ENCODE measurements around the gene CAB39. TPM values are rescaled to one million over a fixed set of nuclear protein-coding genes. Genes with fewer than 3 reads are reported as not detected.

Gene CAB39
- total and polyA plus RNA-seq, 11 donors: 28.6 to 99.2 (median 84.2) TPM

DNA sequence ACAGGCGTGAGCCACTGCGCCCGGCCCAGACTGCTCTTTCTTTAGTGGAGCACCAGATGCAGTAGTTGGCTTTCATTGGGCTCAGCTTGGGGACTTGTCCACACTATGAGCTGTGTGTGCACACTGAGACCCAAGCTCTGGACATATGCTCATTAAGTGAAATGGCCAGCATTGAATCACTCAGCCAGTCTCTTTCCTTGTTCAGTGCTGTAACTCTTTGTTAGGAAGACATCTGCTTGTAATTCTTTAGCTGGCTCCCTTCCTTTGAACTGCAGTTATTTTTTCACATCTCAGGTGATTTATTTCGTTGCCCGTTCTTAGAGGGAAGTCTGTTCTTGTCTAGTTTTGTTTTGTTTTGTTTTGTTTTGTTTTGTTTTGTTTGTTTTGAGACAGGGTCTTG, 70.5 kb downstream of the CAB39 start:
- ATAC-seq: no peak
- Histone ChIP-seq H3K27me3 (no peaks in the 10 kb centered on the region), H3K36me3 (peaks cover 0 to 24% (median 0%) of the 10 kb centered on the region in 9 donors), H3K9me3 (peaks cover 0 to 25% (median 2%) of the 10 kb centered on the region in 12 donors), H3K4me3 (no peak overlapping the region), H3K4me1 (peaks cover 0 to 68% (median 21%) of the 10 kb centered on the region in 12 donors), H3K27ac (no peak overlapping the region)
- no peak for TF ChIP-seq POLR2A (IDR thresholded peaks at IDR 0.05)
- TF ChIP-seq, protein P1, sequence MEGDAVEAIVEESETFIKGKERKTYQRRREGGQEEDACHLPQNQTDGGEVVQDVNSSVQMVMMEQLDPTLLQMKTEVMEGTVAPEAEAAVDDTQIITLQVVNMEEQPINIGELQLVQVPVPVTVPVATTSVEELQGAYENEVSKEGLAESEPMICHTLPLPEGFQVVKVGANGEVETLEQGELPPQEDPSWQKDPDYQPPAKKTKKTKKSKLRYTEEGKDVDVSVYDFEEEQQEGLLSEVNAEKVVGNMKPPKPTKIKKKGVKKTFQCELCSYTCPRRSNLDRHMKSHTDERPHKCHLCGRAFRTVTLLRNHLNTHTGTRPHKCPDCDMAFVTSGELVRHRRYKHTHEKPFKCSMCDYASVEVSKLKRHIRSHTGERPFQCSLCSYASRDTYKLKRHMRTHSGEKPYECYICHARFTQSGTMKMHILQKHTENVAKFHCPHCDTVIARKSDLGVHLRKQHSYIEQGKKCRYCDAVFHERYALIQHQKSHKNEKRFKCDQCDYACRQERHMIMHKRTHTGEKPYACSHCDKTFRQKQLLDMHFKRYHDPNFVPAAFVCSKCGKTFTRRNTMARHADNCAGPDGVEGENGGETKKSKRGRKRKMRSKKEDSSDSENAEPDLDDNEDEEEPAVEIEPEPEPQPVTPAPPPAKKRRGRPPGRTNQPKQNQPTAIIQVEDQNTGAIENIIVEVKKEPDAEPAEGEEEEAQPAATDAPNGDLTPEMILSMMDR (IDR thresholded peaks at IDR 0.05): no peak
- WGBS, 4 donors: 94 to 97% (median 96%) methylated on average over 5 of the region's 5 CpGs
- intact Hi-C loops (cut with DNase I): loop anchor here in 1 of 10 donors (5.0 kb wide), 1 partner anchor 66 kb away; no protein-coding TSS in a partner anchor
- DNase-seq: no peak

DNA sequence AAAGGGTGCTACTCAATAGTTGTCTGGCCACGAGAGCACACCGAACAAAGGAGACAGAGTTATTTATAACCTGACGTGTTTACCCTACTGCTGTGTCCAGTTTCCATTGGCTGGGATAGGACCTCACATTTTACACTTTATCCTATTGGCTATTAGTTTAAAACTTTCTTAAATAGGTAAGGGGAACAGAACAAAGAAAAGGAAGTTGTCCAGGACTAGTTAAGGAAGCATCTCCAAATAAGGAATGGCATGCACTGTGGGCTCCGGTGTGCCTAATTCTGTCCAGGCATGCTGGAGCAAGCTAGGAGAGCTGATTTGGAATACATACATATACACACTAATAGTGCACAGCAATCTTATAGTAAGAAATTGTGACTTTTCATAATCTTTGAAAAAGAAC, 72.2 kb downstream of the CAB39 start:
- H3K4me3 ChIP-seq: no peak overlapping the region
- H3K27me3 ChIP-seq: no peaks in the 10 kb centered on the region
- peaks cover 0 to 40% (median 12%) of the 10 kb centered on the region in 12 donors for H3K9me3 ChIP-seq
- WGBS, 4 donors: 31 to 44% (median 39%) methylated on average over 4 of the region's 4 CpGs
- H3K4me1 ChIP-seq: peaks cover 0 to 51% (median 8%) of the 10 kb centered on the region in 12 donors
- peak in 1 of 5 donors; percentile 49 for DNase-seq
- peak overlapping the region in 11 of 12 donors; percentile 2 to 62 (median 25) for H3K27ac ChIP-seq
- peak in 3 of 4 donors; percentile 51 to 68 (median 56) for ATAC-seq
- peaks cover 0 to 23% (median 0%) of the 10 kb centered on the region in 9 donors for H3K36me3 ChIP-seq
- intact Hi-C loops (cut with DNase I): loop anchor here in 1 of 10 donors (5.0 kb wide), 1 partner anchor 67 kb away; no protein-coding TSS in a partner anchor
- TF ChIP-seq, protein P1 (IDR thresholded peaks at IDR 0.05): no peak
- TF ChIP-seq POLR2A (IDR thresholded peaks at IDR 0.05): no peak

DNA sequence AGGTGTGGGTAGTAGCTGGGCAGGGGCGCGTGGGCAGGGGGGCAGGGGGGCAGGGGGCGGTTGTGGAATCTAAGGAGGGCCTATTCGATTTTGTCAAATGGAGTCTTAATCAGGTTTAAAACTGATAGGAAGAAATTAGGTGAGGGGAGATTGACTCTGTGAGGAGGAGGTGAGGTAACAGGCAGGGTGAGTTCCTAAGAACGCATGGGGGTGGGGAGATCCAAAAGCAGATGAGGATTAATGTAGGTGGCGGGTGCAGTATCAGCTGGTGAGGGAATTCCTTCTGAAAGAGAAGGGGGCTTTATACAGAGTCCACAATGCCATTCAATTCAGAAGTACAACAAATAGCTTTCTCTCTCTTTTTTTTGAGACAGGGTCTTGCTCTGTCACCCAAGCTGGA, 72.7 kb downstream of the CAB39 start:
- Histone ChIP-seq H3K9me3 (peaks cover 0 to 40% (median 12%) of the 10 kb centered on the region in 12 donors), H3K4me1 (peaks cover 0 to 46% (median 8%) of the 10 kb centered on the region in 12 donors), H3K36me3 (peaks cover 0 to 24% (median 3%) of the 10 kb centered on the region in 9 donors), H3K27ac (peak overlapping the region in 9 of 12 donors; percentile 2 to 62 (median 35)), H3K27me3 (no peaks in the 10 kb centered on the region), H3K4me3 (no peak overlapping the region)
- DNase-seq: no peak
- peak in 1 of 4 donors; percentile 10 for ATAC-seq
- intact Hi-C loops (cut with DNase I): no loop called here
- no peak for TF ChIP-seq POLR2A (IDR thresholded peaks at IDR 0.05)
- TF ChIP-seq, protein P1 (IDR thresholded peaks at IDR 0.05): no peak
- 87 to 91% (median 91%) methylated on average over 6 of the region's 6 CpGs for WGBS, 4 donors

DNA sequence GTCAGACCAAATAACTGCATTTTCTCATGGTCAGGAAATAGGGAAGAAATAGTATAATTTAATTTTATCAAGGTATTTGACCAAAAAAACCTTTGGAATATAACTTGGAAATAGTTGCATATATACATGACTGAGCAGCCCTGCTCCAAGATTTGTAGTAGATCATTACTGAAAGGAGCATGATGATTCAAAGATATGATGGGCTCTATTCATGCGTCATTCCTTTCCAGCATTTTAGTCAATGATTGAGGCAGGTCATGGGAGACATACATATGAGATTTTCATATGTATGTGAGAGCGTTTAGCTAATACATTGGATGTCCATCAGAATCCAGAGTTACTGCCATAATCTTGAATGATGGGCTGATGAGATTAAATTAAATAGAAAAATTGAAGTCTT, 74.5 kb downstream of the CAB39 start:
- Histone ChIP-seq H3K9me3 (peaks cover 0 to 40% (median 12%) of the 10 kb centered on the region in 12 donors), H3K27ac (no peak overlapping the region), H3K4me1 (peaks cover 0 to 41% (median 7%) of the 10 kb centered on the region in 12 donors), H3K36me3 (peaks cover 0 to 42% (median 15%) of the 10 kb centered on the region in 9 donors), H3K4me3 (no peak overlapping the region), H3K27me3 (no peaks in the 10 kb centered on the region)
- DNase-seq: no peak
- ATAC-seq: no peak
- intact Hi-C loops (cut with DNase I): no loop called here
- TF ChIP-seq, protein P1 (IDR thresholded peaks at IDR 0.05): no peak
- TF ChIP-seq POLR2A (IDR thresholded peaks at IDR 0.05): no peak
- WGBS, 4 donors: 95 to 99% (median 97%) methylated on average over 2 of the region's 2 CpGs
